GM19025 (cell line): ENCODE measurements around the gene TPCN1.

Experiments used
- ATAC-seq: cut with Tn5 transposase; IDR thresholded peaks from one replicate; pipeline ENCODE4 v1.9.1; 2021; ENCODE audit warnings: mild to moderate bottlenecking, low read depth, moderate library complexity; ENCODE audit not compliant: unreplicated experiment

TPCN1 gene

DNA sequence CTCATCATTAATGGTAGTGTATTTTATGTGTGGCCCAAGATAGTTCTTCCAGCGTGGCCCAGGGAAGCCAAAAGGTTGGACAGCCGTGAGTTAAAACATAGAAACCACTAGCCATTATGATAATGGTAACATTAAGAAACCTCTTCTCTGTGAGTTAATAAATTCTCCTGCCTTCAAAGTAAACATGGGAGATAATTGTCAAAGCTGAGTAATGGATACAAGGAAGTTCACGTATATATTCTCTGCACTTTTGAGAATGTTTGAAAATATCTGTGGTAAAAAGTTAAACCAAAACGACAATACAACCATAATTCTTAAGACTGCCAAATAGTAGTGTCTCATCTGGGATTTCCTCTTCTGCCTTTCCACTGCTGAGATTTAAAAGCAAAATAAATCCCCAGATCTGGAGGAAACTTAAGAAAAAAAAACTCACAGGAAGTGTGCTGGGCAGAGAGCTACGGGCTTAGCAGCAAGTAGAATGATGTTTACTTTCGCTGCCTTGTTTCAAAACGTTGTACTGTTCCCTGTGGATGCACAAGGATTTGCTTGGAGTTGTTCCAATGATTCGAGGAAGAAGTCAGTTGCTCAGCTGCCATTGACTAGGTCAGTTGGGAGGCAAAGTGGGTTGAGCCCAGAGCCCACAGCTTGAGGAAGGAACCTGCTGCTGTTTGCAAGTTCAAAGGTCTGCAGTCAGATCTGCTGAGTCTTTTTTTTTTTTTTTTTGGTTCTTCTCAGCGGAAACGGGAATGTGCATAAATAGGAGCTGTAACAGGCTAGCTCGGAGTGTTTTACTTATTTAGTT lies 1.7 kb downstream of the TPCN1 start:
- no peak for ATAC-seq

DNA sequence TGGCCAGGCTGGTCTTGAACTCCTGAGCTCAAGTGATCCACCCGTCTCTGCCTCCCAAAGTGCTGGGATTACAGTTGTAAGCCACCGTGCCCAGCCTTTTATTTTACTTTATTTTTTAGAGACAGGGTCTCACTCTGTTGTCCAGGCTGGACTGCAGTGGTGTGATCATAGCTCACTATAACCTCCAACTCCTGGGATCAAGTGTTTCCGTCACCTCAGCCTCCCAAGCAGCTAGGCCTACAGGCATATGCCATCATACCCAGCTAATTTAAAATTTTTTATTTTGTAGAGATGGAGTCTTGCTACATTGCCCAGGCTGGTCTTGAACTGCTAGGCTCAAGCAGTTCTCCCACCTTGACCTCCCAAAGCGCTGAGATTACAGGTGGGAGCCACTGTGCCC lies 3.7 kb downstream of the TPCN1 start:
- ATAC-seq = no peak

DNA sequence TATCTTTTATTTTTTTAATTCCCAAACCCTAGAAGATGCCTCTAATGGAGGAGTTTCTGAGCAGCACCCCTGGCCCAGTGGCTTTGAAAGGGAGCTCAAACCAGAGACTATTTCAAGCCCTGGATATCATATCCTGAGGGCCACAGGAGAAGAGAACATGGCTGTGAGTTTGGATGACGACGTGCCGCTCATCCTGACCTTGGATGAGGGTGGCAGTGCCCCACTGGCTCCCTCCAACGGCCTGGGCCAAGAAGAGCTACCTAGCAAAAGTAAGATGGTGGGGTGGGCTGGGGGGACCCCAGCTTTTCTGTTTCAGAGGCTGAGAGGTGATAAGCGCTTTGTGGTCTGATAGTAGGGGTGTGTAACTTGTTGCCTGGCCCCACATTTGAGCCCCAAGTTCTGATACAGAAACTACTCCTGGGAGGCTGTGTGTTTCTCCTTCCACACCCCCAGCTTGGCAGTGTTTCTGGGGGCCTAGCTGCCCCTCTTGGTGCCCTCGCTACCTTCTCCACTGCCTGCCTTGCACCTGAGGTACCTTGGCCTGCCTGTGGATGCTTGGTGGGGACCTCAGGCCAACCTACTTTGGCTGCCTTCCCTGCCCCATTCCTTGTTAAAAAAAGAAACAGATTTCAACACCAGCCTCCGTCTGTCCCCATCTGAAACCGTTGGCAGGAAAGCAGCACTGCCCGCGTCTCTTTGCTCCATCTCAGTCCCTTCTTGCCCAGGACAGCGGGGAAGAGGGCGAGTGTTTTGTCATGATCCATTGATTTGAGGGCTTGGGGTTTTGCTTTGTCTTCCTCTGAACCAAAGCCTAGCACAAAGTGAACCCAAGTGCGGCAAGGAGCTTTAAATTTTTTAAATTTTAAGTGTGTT lies 5.7 kb downstream of the TPCN1 start:
- ATAC-seq = no peak

DNA sequence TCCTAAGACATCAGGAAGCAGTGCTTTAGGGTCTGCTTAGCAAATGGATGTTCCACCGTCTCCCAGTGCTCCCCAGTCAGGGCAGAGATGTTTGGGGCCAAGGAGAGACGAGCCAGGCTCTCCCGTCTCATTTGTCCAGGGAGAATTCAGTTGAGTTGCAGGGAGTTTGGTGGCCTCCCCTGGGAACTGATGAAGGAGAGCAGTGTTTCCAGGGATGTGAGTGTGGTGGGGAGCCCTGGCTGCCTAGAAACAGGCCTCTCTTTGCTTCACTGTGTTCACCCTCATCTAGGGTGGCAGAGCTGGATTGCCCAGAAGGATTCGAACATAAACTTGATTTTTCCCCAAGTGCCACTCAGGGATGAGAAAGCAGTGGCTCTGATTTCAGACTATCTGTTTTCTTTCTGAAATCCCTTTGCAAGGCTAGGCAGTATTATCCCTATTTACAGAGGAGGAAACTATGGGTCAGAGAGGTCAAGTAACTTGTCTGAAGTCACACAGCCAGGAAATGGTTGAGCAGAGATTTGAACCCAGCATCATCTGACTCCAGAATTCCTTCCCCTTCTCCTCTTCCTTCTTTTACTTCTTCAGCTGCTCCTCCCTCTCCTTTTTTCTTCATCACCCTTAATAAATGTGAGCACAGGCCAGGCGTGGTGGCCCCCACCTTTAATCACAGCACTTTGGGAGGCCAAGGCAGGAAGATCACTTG lies 6.6 kb downstream of the TPCN1 start:
- ATAC-seq = no peak

DNA sequence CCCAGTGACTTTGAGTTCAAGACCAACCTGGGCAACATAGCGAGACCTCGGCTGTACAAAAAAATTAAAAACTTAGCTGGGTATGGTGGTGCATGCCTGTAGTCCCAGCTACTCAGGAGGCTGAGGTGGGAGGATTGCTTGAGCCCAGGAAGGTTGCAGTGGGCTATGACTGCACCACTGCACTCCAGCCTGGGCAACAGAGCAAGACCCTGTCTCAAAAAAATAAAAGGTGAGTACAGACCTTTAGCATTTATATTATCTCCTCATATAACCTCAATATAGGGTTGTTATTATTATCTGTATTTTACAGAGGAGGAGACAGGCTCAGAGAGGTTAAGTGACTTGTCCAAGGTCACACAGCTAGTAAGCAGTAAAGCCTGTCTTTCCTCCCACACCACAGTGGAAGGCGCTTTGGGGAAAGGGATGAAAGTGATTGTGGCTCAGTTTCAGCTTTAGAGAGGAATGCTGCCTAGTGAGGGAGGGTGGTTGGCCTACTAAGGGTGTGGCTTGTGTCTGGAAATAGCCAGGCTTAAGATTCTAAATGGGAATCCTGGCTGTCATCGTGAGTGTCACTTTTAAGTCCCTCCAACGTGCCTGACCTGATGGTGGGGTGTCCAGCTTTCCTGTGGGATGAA lies 7.2 kb downstream of the TPCN1 start:
- no peak for ATAC-seq

DNA sequence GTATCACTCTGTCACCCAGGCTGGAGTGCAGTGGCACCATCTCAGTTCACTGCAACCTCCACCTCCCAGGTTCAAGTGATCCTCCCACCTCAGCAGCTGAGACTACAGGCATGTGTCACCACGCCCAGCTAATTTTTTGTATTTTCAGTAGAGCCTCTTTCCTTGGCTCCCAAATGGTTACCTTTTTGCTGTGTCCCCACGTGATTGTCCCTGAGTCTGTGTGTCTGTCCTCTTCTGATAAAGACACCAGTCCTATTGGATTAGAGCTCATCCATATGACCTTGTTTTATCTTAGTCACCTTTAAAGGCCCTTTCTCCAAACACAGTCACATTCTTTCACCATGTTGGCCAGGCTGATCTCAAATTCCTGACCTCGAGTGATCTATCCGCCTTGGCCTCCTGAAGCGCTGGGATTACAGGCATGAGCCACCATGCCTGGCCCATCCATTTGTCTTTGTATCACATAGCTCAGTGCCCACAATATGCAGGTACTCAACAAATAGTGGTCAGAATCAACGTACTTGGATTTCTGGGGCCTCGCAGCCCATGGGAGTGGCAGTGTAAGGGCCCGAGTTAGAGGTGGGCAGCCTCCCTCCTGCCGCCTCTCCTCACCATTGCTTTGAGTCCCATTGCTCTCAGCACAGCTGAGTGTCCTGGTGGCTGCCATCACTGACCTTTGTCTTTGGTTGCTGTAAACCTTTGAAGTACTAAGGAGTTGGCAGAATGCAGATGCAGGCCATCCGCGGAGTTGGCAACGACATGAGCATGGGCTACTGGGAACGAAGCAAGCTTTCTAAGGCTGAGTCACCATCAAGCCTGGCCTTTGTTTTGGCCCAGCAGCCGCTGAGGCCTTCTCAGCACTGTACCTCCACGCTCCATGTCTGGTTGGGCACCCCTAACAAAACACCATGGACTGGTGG lies 9.3 kb downstream of the TPCN1 start:
- ATAC-seq = no peak

DNA sequence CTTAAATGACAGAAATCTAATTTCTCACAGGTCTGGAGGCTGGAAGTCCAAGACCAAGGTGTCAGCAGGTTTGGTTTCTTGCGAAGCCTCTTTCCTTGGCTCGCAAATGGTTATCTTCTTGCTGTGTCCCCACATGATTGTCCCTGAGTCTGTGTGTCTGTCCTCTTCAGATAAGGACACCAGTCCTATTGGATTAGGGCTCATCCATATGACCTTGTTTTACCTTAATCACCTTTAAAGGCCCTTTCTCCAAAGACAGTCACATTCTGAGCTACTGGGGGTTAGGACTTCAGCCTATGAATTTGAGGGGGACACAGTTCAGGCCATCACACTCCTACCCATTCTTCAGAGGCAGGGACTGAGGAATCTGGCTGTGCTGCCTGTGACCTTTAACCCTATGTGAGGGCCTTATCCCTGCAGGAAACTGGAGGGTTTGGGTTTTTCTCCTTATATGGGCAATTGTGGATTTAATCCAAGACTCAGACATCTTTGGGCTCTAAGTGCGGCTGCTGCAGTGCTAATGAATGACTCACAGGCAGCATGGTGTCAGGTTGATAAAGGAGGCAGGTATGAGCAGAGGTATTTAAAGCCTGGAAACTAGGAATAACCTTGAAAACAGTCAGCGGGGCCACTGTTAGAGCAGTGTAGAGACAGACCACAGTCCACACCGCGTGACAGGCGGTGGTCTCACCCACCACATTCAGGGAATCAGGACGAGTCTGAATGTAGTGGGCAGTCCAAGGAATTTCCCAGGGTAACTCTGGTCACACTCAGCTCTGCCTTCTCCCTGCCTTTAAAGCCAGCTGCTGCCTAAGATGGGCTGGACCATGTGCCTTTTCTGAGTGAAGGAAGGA lies 10.2 kb downstream of the TPCN1 start:
- ATAC-seq = no peak

DNA sequence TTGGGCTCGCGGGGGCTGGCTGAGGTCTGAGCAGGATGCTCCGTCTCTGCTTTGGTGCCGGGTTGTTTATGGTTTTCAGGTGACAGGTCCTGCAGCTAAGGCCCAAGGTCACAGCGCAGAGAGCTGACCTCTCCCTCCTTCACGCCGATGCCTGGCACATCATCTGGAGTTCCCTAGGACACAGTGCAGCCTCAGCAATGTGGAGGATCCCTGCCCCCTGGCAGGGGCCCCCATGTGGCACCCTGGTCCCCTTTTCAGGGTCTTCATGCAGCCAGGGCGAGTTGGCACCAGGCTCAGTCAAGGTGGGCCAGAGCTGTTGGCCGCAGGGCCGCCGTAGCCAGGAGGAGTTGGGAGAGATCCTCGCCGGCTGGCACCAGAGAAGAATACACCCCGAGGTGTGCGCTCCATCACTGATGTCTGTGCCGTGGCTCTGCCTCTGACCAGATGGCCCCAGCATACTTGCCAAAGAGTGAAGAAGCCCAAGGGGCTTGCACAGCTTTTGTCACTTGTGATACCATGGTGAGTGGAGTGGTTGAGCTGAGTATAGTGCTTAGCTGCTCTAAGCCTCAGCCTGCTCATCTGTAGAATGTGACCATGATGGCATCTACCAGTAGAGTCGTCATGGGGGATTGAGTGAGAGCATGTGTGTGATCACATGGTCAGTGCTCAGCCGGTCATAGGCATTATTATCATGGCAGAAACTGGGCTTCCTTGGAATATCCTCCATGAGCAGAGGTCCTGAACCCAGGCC lies 11.0 kb downstream of the TPCN1 start:
- ATAC-seq = no peak

DNA sequence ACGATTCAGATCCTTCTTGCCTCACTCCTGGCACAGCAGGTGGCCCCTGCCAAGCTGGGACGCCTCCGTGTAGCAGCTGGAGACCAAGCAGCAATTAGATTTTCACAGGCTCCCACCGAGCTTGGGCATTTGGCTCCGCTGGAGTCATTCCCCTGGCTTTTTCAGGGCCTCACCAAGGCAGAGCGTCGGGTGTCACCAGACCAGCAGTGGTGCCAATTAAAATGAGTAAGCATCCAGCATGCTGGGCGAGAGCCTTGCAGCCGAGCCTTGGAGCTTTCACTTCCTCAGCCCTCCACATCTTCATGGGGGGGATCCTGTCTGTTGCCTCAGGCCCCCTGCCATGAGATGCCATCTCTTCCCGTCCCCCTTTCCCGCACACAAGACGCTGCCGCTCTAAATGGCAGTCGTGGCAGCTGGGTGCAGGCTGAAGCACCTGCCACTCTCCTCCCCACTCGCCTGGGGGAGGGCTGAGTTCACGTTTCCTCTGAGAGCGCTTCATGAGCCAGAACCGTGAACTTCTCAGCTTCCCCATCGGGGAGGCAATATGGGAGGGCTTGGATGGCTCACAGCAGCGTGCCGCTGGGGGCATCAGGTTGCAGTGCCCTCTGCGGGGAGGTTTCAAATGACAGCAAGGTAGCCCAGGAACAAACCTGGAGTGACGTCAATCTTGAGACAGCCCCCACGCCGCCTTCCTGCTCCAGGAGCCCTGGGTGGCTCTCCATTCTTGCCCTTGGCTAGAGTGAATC lies 11.7 kb downstream of the TPCN1 start:
- peak; percentile 63 for ATAC-seq

DNA sequence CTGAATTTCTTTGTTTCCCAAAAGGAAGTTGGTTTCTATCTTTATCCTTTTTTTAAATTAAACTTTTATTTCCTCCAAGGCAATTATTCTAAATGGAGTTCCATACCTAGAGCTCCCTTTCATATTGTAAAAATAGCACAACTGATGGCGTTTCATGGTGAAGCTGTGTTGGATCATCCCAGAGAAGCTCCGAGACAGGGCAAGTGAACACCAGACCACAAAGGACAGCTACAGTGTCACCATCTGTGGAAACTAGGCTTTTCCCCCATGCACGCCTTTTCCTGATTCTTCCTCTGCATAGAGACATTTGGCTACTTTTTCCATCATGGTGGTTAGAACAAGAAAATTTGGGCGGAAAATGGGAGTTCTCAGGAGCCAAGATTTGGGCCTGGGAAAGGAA lies 12.7 kb downstream of the TPCN1 start:
- no peak for ATAC-seq

DNA sequence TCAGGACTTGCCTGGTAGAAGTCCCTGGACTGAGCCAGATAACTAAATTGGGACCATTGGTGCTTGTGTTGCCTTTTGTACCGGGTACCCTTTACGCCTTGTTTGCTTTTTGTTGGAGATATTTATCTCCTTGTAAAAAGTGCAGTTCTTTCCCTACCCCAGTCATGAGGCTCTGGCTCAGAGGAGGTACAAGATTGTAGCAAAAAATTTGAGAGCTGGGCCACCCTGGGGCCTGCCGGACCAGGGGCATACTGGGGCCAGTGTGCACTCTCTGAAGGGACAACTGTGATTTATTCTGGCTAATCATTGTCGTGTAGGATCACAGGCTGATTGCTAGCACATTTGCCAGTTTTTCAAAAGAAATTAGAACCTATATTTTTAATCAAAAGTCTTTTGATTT lies 13.2 kb downstream of the TPCN1 start:
- no peak for ATAC-seq

DNA sequence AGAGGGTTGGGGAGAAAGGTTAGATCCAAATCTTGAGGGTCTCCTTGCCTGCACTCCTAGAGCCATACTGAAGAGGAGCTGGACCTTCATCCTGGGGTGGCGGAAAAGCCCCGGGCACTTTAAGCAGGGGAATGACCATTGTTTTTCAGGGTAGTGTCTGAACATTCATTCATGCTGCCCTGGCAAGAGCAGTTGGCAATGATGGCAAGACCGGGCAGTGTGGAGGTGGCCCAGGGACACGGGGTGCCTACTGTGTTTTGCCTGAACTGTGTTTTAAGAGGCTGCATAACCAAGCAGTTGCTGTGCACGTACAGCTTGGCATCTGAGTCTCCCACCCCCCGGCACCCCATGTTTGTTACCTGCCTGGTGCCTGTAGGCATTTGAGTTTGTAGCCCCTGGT lies 14.7 kb downstream of the TPCN1 start:
- ATAC-seq = no peak

DNA sequence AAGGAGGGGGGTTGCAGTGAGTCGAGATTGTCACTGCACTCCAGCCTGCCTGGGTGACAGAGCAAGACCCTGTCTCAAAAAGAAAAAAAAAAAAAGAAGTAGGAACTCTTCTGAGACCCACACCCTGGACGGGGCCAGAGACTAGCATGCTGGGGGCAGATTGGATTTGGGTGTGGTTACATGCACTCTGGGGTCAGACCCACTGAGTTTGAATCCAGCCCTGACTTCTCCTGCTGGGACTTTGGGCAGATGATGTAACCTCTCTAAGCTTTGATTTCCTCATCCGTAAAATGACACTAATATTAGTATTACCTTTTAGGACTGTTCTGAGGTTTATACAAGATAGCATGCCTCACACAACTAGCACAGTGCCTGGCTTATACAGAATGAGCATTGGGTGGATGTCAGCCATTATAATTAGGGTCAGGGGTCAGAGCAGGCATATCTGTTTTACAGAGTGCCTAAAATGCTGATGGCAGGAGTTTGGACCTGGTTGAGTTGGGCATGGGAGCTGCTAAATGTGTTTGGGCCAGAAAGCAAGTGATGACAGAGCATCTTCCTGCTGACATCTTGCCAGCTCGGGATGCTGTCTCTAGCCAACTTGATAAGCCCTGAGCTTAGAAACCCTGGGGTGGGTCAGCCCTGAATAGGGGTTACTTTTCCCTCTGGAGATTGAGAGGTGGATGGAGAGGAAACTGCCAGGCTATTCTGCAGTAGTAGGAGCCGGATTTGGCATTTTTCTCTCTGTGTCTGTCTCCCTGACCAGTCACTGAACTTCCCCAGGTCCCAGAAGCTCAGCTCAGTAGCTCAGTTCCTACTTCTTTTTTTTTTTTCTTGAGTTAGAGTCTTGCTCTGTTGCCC lies 15.5 kb downstream of the TPCN1 start:
- no peak for ATAC-seq

DNA sequence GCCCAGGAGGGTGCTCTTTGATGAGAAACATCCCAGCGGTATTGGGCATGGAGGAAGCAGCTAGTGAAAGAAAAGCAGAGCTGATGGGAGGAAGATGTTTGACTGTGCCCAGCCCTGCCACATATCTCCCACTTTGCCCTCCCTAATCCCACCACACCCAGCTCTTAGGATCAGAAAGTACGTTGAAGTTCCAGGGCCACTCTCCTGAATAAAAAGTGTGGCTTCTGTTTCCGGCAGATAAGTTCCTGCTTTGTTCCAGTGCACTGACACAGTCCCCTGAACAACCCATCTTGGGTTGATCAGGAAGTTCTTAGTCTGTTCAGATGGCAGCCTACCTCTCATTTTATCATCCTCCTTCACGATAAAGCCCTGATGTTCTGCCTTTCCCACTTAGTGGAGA lies 16.5 kb downstream of the TPCN1 start:
- ATAC-seq = no peak

DNA sequence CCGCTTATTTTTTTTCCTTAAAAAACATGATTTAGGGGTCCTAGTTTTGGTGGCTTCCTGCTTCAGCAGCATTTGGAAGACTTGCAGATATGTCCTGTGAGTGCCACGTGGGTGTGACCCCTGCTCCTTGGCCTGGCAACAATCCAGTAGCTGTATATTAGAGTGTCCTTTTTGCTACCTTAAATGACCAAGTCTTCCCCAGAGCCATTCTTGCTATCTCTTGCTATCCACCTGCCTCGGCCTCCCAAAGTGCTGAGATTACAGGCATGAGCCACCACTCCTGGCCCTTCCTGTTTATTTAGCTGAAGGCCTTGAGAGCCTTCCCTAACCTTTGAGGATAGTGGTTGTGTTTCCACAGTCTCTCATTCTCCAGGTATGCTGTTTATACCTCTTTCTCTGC lies 17.0 kb downstream of the TPCN1 start:
- no peak for ATAC-seq

DNA sequence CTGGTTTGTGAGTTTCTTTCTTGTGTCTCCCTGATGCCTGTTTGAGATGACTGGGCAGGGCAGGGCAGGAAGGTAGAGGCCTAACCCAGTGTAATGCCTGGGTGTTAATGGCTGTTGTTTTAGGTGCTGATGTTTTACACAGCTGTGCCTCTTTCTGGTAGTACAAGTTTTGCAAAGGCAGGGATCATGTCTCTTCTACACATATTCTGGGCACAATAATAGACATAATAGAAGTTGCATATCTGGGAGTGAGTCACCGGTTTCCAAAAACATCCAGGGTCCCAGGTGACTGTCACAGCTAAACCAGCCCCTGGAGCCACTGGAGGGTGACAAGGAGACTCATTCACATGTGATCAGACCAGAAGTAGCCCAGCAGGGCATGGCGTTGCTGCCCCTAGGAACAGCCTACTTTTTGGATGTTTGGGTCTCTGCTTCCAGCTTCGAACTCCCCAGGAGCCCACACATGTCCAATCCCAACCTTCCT lies 18.1 kb downstream of the TPCN1 start:
- no peak for ATAC-seq
